OCI-LY1 (cell line): Measurements from ENCODE around the gene RAPGEF4.

Experiments
- CTCF ChIP-seq: fragments of 200-600 bp; sonication (generic), shearing (Covaris generic); IDR thresholded peaks from 2 replicates; pipeline ENCODE4 v1.5.1; 2017; ENCODE audit warnings: mild to moderate bottlenecking, antibody characterized with exemption, low read length, moderate library complexity, mixed read lengths
- EZH2 ChIP-seq: fragments of 200-600 bp; sonication (generic), shearing (Covaris generic); IDR thresholded peaks from 2 replicates; pipeline ENCODE4 v1.8.0; 2017; ENCODE audit warnings: borderline replicate concordance, mixed run types, mild to moderate bottlenecking, antibody characterized with exemption, low read length, moderate library complexity, mixed read lengths

- TF ChIP-seq EZH2 (no peak), CTCF (no peak)
Observed at GRCh38 chr2:172929644-172930043, 194.0 kb downstream of the RAPGEF4 start.
